ENCODE results near the gene SLC16A4.
"Not testable (repeated sequence)": the region's sequence is repeated elsewhere in the genome, so short reads cannot be mapped to it uniquely, and the experiment has no call there.

The SLC16A4 gene

GRCh38 chr1:110403805-110404204 is 13.0 kb upstream of the SLC16A4 start:
- no peaks in the 10 kb centered on the region for H3K9me3 ChIP-seq (ENCODE audit: low read length)
- peaks cover 46% of the 10 kb centered on the region for H3K36me3 ChIP-seq (ENCODE audit: insufficient read depth, low read length)
- H3K4me3 ChIP-seq (ENCODE audit: low read length) = no peak overlapping the region
- no peaks in the 10 kb centered on the region for H3K27me3 ChIP-seq (ENCODE audit: insufficient read depth, low read length)
- H2AFZ ChIP-seq (ENCODE audit: low read depth, low read length) = no peak overlapping the region
- peaks cover 8% of the 10 kb centered on the region for H3K4me1 ChIP-seq (ENCODE audit: insufficient read depth, low read length)

- H2AFZ ChIP-seq (ENCODE audit: low read depth, low read length); H3K4me3 ChIP-seq (ENCODE audit: low read length); H3K4me1 ChIP-seq (ENCODE audit: insufficient read depth, low read length); H3K27me3 ChIP-seq (ENCODE audit: insufficient read depth, low read length); H3K9me3 ChIP-seq (ENCODE audit: low read length): not testable (repeated sequence)
- peaks cover 18% of the 10 kb centered on the region for H3K36me3 ChIP-seq (ENCODE audit: insufficient read depth, low read length)
These were observed 5.6 kb upstream of the SLC16A4 start for GRCh38 chr1:110396259-110396958.

- Histone ChIP-seq H2AFZ (ENCODE audit: low read depth, low read length) (no peak overlapping the region), H3K36me3 (ENCODE audit: insufficient read depth, low read length) (peaks cover 7% of the 10 kb centered on the region), H3K9me3 (ENCODE audit: low read length) (no peaks in the 10 kb centered on the region), H3K27me3 (ENCODE audit: insufficient read depth, low read length) (no peaks in the 10 kb centered on the region), H3K4me1 (ENCODE audit: insufficient read depth, low read length) (peaks cover 2% of the 10 kb centered on the region), H3K4me3 (ENCODE audit: low read length) (no peak overlapping the region)
These were observed 3.6 kb upstream of the SLC16A4 start for GRCh38 chr1:110394493-110394820.

GRCh38 chr1:110393691-110394492 is 3.1 kb upstream of the SLC16A4 start:
- peaks cover 7% of the 10 kb centered on the region for H3K36me3 ChIP-seq (ENCODE audit: insufficient read depth, low read length)
- H2AFZ ChIP-seq (ENCODE audit: low read depth, low read length) = no peak overlapping the region
- no peak overlapping the region for H3K4me3 ChIP-seq (ENCODE audit: low read length)
- no peaks in the 10 kb centered on the region for H3K27me3 ChIP-seq (ENCODE audit: insufficient read depth, low read length)
- no peaks in the 10 kb centered on the region for H3K9me3 ChIP-seq (ENCODE audit: low read length)
- H3K4me1 ChIP-seq (ENCODE audit: insufficient read depth, low read length) = peaks cover 2% of the 10 kb centered on the region

GRCh38 chr1:110393286-110393685 is 2.5 kb upstream of the SLC16A4 start:
- Histone ChIP-seq H3K9me3 (ENCODE audit: low read length) (no peaks in the 10 kb centered on the region), H3K4me3 (ENCODE audit: low read length) (no peak overlapping the region), H3K27me3 (ENCODE audit: insufficient read depth, low read length) (no peaks in the 10 kb centered on the region), H2AFZ (ENCODE audit: low read depth, low read length) (no peak overlapping the region), H3K4me1 (ENCODE audit: insufficient read depth, low read length) (peaks cover 2% of the 10 kb centered on the region), H3K36me3 (ENCODE audit: insufficient read depth, low read length) (peaks cover 4% of the 10 kb centered on the region)

GRCh38 chr1:110390096-110390495 is 730 bp downstream of the SLC16A4 start:
- H3K9me3 ChIP-seq (ENCODE audit: low read length) = no peaks in the 10 kb centered on the region

GRCh38 chr1:110387048-110387754 is 3.6 kb downstream of the SLC16A4 start:
- H3K4me1 ChIP-seq (ENCODE audit: insufficient read depth, low read length) = no peaks in the 10 kb centered on the region
- no peaks in the 10 kb centered on the region for H3K9me3 ChIP-seq (ENCODE audit: low read length)
- H2AFZ ChIP-seq (ENCODE audit: low read depth, low read length) = no peak overlapping the region
- no peak overlapping the region for H3K4me3 ChIP-seq (ENCODE audit: low read length)
- no peaks in the 10 kb centered on the region for H3K27me3 ChIP-seq (ENCODE audit: insufficient read depth, low read length)
- peaks cover 8% of the 10 kb centered on the region for H3K36me3 ChIP-seq (ENCODE audit: insufficient read depth, low read length)

More at GRCh38 chr1:110390096-110390495, 730 bp downstream of the SLC16A4 start:
- peaks cover under 1% of the 10 kb centered on the region for H3K36me3 ChIP-seq (ENCODE audit: insufficient read depth, low read length)
- H3K4me3 ChIP-seq (ENCODE audit: low read length) = no peak overlapping the region
- no peak overlapping the region for H2AFZ ChIP-seq (ENCODE audit: low read depth, low read length)
- peaks cover 2% of the 10 kb centered on the region for H3K4me1 ChIP-seq (ENCODE audit: insufficient read depth, low read length)
- no peaks in the 10 kb centered on the region for H3K27me3 ChIP-seq (ENCODE audit: insufficient read depth, low read length)

- H3K4me1 ChIP-seq (ENCODE audit: insufficient read depth, low read length) = no peaks in the 10 kb centered on the region
- no peaks in the 10 kb centered on the region for H3K9me3 ChIP-seq (ENCODE audit: low read length)
- peaks cover 15% of the 10 kb centered on the region for H3K36me3 ChIP-seq (ENCODE audit: insufficient read depth, low read length)
- H3K4me3 ChIP-seq (ENCODE audit: low read length) = no peak overlapping the region
- no peak overlapping the region for H2AFZ ChIP-seq (ENCODE audit: low read depth, low read length)
- H3K27me3 ChIP-seq (ENCODE audit: insufficient read depth, low read length) = no peaks in the 10 kb centered on the region
These were observed 5.5 kb downstream of the SLC16A4 start for GRCh38 chr1:110385369-110385768.

- H3K4me1 ChIP-seq (ENCODE audit: insufficient read depth, low read length) = no peaks in the 10 kb centered on the region
- H2AFZ ChIP-seq (ENCODE audit: low read depth, low read length) = no peak overlapping the region
- H3K27me3 ChIP-seq (ENCODE audit: insufficient read depth, low read length) = no peaks in the 10 kb centered on the region
- H3K9me3 ChIP-seq (ENCODE audit: low read length) = no peaks in the 10 kb centered on the region
- peaks cover 15% of the 10 kb centered on the region for H3K36me3 ChIP-seq (ENCODE audit: insufficient read depth, low read length)
- no peak overlapping the region for H3K4me3 ChIP-seq (ENCODE audit: low read length)
These were observed 6.1 kb downstream of the SLC16A4 start for GRCh38 chr1:110384581-110385321.

GRCh38 chr1:110383251-110383990 is 7.4 kb downstream of the SLC16A4 start:
- Histone ChIP-seq H2AFZ (ENCODE audit: low read depth, low read length) (no peak overlapping the region), H3K4me3 (ENCODE audit: low read length) (no peak overlapping the region), H3K27me3 (ENCODE audit: insufficient read depth, low read length) (no peaks in the 10 kb centered on the region), H3K36me3 (ENCODE audit: insufficient read depth, low read length) (peaks cover 23% of the 10 kb centered on the region), H3K4me1 (ENCODE audit: insufficient read depth, low read length) (no peaks in the 10 kb centered on the region), H3K9me3 (ENCODE audit: low read length) (no peaks in the 10 kb centered on the region)

GRCh38 chr1:110380672-110381283 is 10.0 kb downstream of the SLC16A4 start:
- Histone ChIP-seq H3K4me1 (ENCODE audit: insufficient read depth, low read length) (no peaks in the 10 kb centered on the region), H3K36me3 (ENCODE audit: insufficient read depth, low read length) (peaks cover 43% of the 10 kb centered on the region), H2AFZ (ENCODE audit: low read depth, low read length) (no peak overlapping the region), H3K4me3 (ENCODE audit: low read length) (no peak overlapping the region), H3K9me3 (ENCODE audit: low read length) (no peaks in the 10 kb centered on the region), H3K27me3 (ENCODE audit: insufficient read depth, low read length) (no peaks in the 10 kb centered on the region)

- Histone ChIP-seq H3K4me1 (ENCODE audit: insufficient read depth, low read length) (no peaks in the 10 kb centered on the region), H3K36me3 (ENCODE audit: insufficient read depth, low read length) (peaks cover 66% of the 10 kb centered on the region), H2AFZ (ENCODE audit: low read depth, low read length) (no peak overlapping the region), H3K27me3 (ENCODE audit: insufficient read depth, low read length) (no peaks in the 10 kb centered on the region), H3K4me3 (ENCODE audit: low read length) (no peak overlapping the region), H3K9me3 (ENCODE audit: low read length) (no peaks in the 10 kb centered on the region)
These were observed 15.3 kb downstream of the SLC16A4 start for GRCh38 chr1:110375490-110375889.
